Vagina (tissue), 2 donors: ENCODE measurements around the gene ADAMTS9.

Source experiments
- POLR2A ChIP-seq, 2 donors: fragments of 450-650 bp; IDR thresholded peaks; one replicate each; pipeline ENCODE4 v1.6.1; 2017; ENCODE audit warnings: antibody characterized with exemption in 2 of 2, mild to moderate bottlenecking in 2 of 2, moderate library complexity in 2 of 2
- TF ChIP-seq, protein P1 (sequence below), 3 experiments: fragments of 450-650 bp in 2 of 3; fragments of 200-600 bp in 1 of 3; sonication (generic) in 1 of 3; IDR thresholded peaks; one replicate each; pipeline ENCODE4 v1.5.1; 2017 to 2019; ENCODE audit warnings: antibody characterized with exemption in 3 of 3, mild to moderate bottlenecking in 2 of 3, moderate library complexity in 2 of 3

DNA sequence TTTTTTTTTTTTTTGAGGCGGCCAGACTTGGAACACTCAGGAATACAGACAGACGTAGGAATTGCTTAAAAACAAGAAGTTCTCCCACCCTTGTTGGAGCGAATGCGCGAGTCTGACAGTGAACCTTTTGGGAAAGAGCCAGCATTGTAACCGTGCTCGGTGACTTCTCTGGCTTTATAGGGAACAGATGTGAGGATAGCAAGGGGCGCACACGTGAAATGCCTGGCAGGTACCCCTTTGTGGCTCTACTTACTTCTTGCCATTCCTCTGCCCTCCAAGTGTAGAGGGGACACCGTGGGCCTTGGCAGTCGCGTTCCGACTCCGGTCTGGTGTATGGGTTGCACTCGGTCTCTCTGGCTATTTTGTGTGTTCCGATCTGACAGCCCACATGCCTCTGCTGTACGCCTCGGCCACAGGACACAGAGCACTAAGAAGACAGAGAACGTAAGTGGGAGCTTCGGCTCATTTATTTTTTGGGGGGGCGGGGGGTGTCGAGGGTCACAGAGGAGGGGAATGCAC, 126.4 kb downstream of the ADAMTS9 start:
- TF ChIP-seq, protein P1, sequence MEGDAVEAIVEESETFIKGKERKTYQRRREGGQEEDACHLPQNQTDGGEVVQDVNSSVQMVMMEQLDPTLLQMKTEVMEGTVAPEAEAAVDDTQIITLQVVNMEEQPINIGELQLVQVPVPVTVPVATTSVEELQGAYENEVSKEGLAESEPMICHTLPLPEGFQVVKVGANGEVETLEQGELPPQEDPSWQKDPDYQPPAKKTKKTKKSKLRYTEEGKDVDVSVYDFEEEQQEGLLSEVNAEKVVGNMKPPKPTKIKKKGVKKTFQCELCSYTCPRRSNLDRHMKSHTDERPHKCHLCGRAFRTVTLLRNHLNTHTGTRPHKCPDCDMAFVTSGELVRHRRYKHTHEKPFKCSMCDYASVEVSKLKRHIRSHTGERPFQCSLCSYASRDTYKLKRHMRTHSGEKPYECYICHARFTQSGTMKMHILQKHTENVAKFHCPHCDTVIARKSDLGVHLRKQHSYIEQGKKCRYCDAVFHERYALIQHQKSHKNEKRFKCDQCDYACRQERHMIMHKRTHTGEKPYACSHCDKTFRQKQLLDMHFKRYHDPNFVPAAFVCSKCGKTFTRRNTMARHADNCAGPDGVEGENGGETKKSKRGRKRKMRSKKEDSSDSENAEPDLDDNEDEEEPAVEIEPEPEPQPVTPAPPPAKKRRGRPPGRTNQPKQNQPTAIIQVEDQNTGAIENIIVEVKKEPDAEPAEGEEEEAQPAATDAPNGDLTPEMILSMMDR (IDR thresholded peaks at IDR 0.05), result no peak
- TF ChIP-seq POLR2A (IDR thresholded peaks at IDR 0.05), result no peak
